ENCODE data around the gene MED13L.

Gene MED13L

DNA sequence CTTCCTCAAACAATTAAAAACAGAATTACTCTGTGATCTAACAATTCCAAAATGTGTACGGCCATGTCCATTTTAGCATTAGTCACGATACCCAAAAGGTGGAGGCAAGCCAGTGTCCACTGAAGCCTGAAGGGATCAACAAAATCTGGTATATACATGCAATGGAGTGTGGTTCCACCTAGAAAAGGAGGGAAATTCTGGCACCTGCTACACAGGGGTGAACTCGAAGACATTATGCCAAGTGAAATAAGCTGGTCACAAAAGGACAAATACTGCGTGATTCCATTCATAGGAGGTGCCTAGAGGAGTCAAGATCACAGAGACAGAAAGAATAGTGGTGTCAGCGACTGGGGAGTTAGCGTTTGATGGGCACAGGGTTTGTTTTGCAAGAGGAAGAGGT lies 331.4 kb downstream of the MED13L start:
- Histone ChIP-seq H3K27ac (ENCODE audit: low read depth, low read length) (no peak overlapping the region), H3F3A (ENCODE audit: insufficient read depth) (no peaks in the 10 kb centered on the region), H3K9ac (ENCODE audit: low read length) (no peak overlapping the region), H3K36me3 (ENCODE audit: low read length) (no peaks in the 10 kb centered on the region), H2AFZ (ENCODE audit: low read depth, low read length, severe bottlenecking) (no peak overlapping the region), H3K9me3 (ENCODE audit: insufficient read depth, low read length) (no peaks in the 10 kb centered on the region), H3K4me3 (ENCODE audit: insufficient read depth, low read length, poor library complexity, severe bottlenecking) (no peak overlapping the region), H3K4me2 (ENCODE audit: low read depth, low read length, poor library complexity, severe bottlenecking) (no peak overlapping the region), H4K20me1 (ENCODE audit: low read depth, low read length) (no peaks in the 10 kb centered on the region), H3K9me2 (replicated peaks; ENCODE audit: insufficient read depth, low read length) (no peaks in the 10 kb centered on the region), H3K27me3 (ENCODE audit: low read length) (no peaks in the 10 kb centered on the region), H3K79me2 (ENCODE audit: insufficient read depth, low read length) (no peaks in the 10 kb centered on the region)
- TF ChIP-seq EZH2phosphoT487 (conservative IDR thresholded peaks at IDR 0.05; ENCODE audit: low read length) = no peak
- no peak for TF ChIP-seq CTCF (IDR thresholded peaks at IDR 0.05; ENCODE audit: insufficient read depth, low read length, poor library complexity, severe bottlenecking)

- TF ChIP-seq EZH2phosphoT487 (conservative IDR thresholded peaks at IDR 0.05; ENCODE audit: low read length) = no peak
- no peak for TF ChIP-seq CTCF (IDR thresholded peaks at IDR 0.05; ENCODE audit: insufficient read depth, low read length, poor library complexity, severe bottlenecking)
- Histone ChIP-seq H3K36me3 (ENCODE audit: low read length) (no peaks in the 10 kb centered on the region), H3K9me2 (replicated peaks; ENCODE audit: insufficient read depth, low read length) (no peaks in the 10 kb centered on the region), H3K4me2 (ENCODE audit: low read depth, low read length, poor library complexity, severe bottlenecking) (no peak overlapping the region), H3K79me2 (ENCODE audit: insufficient read depth, low read length) (no peaks in the 10 kb centered on the region), H3K27ac (ENCODE audit: low read depth, low read length) (no peak overlapping the region), H3K9me3 (ENCODE audit: insufficient read depth, low read length) (no peaks in the 10 kb centered on the region), H2AFZ (ENCODE audit: low read depth, low read length, severe bottlenecking) (no peak overlapping the region), H3K9ac (ENCODE audit: low read length) (no peak overlapping the region), H3K27me3 (ENCODE audit: low read length) (no peaks in the 10 kb centered on the region), H3K4me3 (ENCODE audit: insufficient read depth, low read length, poor library complexity, severe bottlenecking) (no peak overlapping the region), H4K20me1 (ENCODE audit: low read depth, low read length) (no peaks in the 10 kb centered on the region), H3F3A (ENCODE audit: insufficient read depth) (no peaks in the 10 kb centered on the region)
Observed at GRCh38 chr12:115945491-115945885, 332.0 kb downstream of the MED13L start.

DNA sequence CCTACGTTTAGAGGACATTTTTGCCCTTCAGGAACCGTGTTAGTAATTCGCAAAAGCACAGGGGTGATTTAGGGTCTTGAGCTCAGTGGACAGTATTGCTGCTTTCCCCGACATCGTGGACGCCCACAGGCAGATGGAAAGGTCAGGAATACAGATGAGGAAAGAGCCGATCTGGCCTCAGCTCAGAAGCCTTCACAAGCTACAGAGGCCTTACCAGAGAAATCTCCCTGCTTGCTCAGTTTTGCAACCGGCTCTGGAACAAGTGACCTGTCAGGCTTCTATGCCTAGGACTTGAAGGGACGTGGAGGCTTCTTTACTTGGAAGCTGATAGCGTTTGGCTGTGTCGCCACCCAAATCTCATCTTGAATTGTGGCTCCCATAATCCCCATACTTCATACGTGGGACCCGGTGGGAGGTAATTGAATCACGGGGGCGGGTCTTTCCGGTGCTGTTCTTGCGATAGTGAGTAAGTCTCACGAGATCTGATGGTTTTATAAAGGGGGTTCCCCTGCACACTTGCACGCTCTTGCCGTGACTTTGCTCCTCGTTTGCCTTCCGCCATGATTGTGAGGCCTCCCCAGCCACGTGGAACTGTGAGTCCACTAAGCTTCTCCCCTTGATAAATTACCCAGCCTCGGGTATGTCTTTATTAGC lies 332.5 kb downstream of the MED13L start:
- Histone ChIP-seq H3K9me2 (replicated peaks; ENCODE audit: insufficient read depth, low read length) (no peaks in the 10 kb centered on the region), H2AFZ (ENCODE audit: low read depth, low read length, severe bottlenecking) (no peak overlapping the region), H3K9ac (ENCODE audit: low read length) (no peak overlapping the region), H4K20me1 (ENCODE audit: low read depth, low read length) (no peaks in the 10 kb centered on the region), H3K27ac (ENCODE audit: low read depth, low read length) (no peak overlapping the region), H3K36me3 (ENCODE audit: low read length) (no peaks in the 10 kb centered on the region), H3K4me3 (ENCODE audit: insufficient read depth, low read length, poor library complexity, severe bottlenecking) (no peak overlapping the region), H3K9me3 (ENCODE audit: insufficient read depth, low read length) (no peaks in the 10 kb centered on the region), H3K79me2 (ENCODE audit: insufficient read depth, low read length) (no peaks in the 10 kb centered on the region), H3K27me3 (ENCODE audit: low read length) (no peaks in the 10 kb centered on the region), H3K4me2 (ENCODE audit: low read depth, low read length, poor library complexity, severe bottlenecking) (no peak overlapping the region), H3F3A (ENCODE audit: insufficient read depth) (no peaks in the 10 kb centered on the region)
- TF ChIP-seq EZH2phosphoT487 (conservative IDR thresholded peaks at IDR 0.05; ENCODE audit: low read length) = no peak
- no peak for TF ChIP-seq CTCF (IDR thresholded peaks at IDR 0.05; ENCODE audit: insufficient read depth, low read length, poor library complexity, severe bottlenecking)

Measured in SU-DHL-6 (cell line).